Endothelial cell (in vitro differentiated cells): Measurements from ENCODE around the gene FAM78B. TPM values are rescaled to one million over a fixed set of nuclear protein-coding genes. Genes with fewer than 3 reads are reported as not detected.

Experiments
- DNase-seq: peaks from one replicate; pipeline ENCODE4 v3.0.0; 2021; ENCODE audit warnings: low spot score
- H3K27ac Mint-ChIP-seq: one replicate; pipeline ENCODE4 v1.8.0; 2021; ENCODE audit warnings: mixed read lengths, inconsistent platforms; ENCODE audit not compliant: unreplicated experiment
- H3K27me3 Mint-ChIP-seq: one replicate; pipeline ENCODE4 v1.8.0; 2021; ENCODE audit warnings: mild to moderate bottlenecking, moderate library complexity, mixed read lengths, inconsistent platforms; ENCODE audit not compliant: unreplicated experiment
- H3K36me3 Mint-ChIP-seq: one replicate; pipeline ENCODE4 v1.8.0; 2021; ENCODE audit warnings: mild to moderate bottlenecking, low read depth, mixed read lengths, inconsistent platforms; ENCODE audit not compliant: unreplicated experiment
- H3K4me1 Mint-ChIP-seq: one replicate; pipeline ENCODE4 v1.8.0; 2021; ENCODE audit warnings: mild to moderate bottlenecking, mixed read lengths, inconsistent platforms; ENCODE audit not compliant: unreplicated experiment
- H3K4me3 Mint-ChIP-seq: one replicate; pipeline ENCODE4 v1.8.0; 2021; ENCODE audit warnings: mild to moderate bottlenecking, mixed read lengths, inconsistent platforms; ENCODE audit not compliant: unreplicated experiment
- H3K9me3 Mint-ChIP-seq: one replicate; pipeline ENCODE4 v1.8.0; 2021; ENCODE audit warnings: mixed read lengths, inconsistent platforms; ENCODE audit not compliant: unreplicated experiment
- CTCF ChIP-seq: fragments of 200-600 bp; sonication (generic); IDR thresholded peaks from one replicate; pipeline ENCODE4 v1.5.0; 2021; ENCODE audit warnings: antibody characterized with exemption; ENCODE audit not compliant: unreplicated experiment
- total RNA-seq: library from RNA; stranded (reverse); fragmentation: NEBNext Ultra II Directional; extraction: Animal tissue kit (Norgen Biotek cat#: 25700); gene quantifications from one replicate; pipeline ENCODE4 v1.2.1, GENCODE V29; 2021; ENCODE audit not compliant: unreplicated experiment

FAM78B gene
- total RNA-seq, 1 donor from 2014 or later = 1.3 TPM

- no peak overlapping the region for H3K27ac Mint-ChIP-seq
- H3K4me3 Mint-ChIP-seq = no peak overlapping the region
- DNase-seq = no peak
- H3K36me3 Mint-ChIP-seq = no peaks in the 10 kb centered on the region
- peaks cover 5% of the 10 kb centered on the region for H3K4me1 Mint-ChIP-seq
- no peak for TF ChIP-seq CTCF
- H3K27me3 Mint-ChIP-seq = no peaks in the 10 kb centered on the region
- no peaks in the 10 kb centered on the region for H3K9me3 Mint-ChIP-seq
Observed at GRCh38 chr1:166119471-166119965, 47.3 kb downstream of the FAM78B start.

- H3K4me1 Mint-ChIP-seq = peaks cover under 1% of the 10 kb centered on the region
- no peaks in the 10 kb centered on the region for H3K9me3 Mint-ChIP-seq
- no peak for TF ChIP-seq CTCF
- H3K4me3 Mint-ChIP-seq = no peak overlapping the region
- no peaks in the 10 kb centered on the region for H3K36me3 Mint-ChIP-seq
- H3K27me3 Mint-ChIP-seq = no peaks in the 10 kb centered on the region
- DNase-seq = no peak
- no peak overlapping the region for H3K27ac Mint-ChIP-seq
Observed at GRCh38 chr1:166117776-166118175, 49.0 kb downstream of the FAM78B start.

GRCh38 chr1:166116026-166116425 lies 50.8 kb downstream of the FAM78B start:
- Mint-ChIP-seq H3K36me3 (no peaks in the 10 kb centered on the region), H3K4me3 (no peak overlapping the region), H3K9me3 (no peaks in the 10 kb centered on the region), H3K27me3 (no peaks in the 10 kb centered on the region), H3K27ac (no peak overlapping the region), H3K4me1 (no peaks in the 10 kb centered on the region)
- no peak for TF ChIP-seq CTCF
- DNase-seq = no peak

- no peak for TF ChIP-seq CTCF
- no peaks in the 10 kb centered on the region for H3K4me1 Mint-ChIP-seq
- H3K36me3 Mint-ChIP-seq = no peaks in the 10 kb centered on the region
- no peaks in the 10 kb centered on the region for H3K9me3 Mint-ChIP-seq
- no peak overlapping the region for H3K4me3 Mint-ChIP-seq
- DNase-seq = no peak
- no peak overlapping the region for H3K27ac Mint-ChIP-seq
- H3K27me3 Mint-ChIP-seq = no peaks in the 10 kb centered on the region
Observed at GRCh38 chr1:166114419-166114818, 52.4 kb downstream of the FAM78B start.

- no peak for TF ChIP-seq CTCF
- H3K27me3 Mint-ChIP-seq = no peaks in the 10 kb centered on the region
- H3K9me3 Mint-ChIP-seq = no peaks in the 10 kb centered on the region
- no peak overlapping the region for H3K27ac Mint-ChIP-seq
- DNase-seq = no peak
- H3K36me3 Mint-ChIP-seq = no peaks in the 10 kb centered on the region
- H3K4me3 Mint-ChIP-seq = no peak overlapping the region
- no peaks in the 10 kb centered on the region for H3K4me1 Mint-ChIP-seq
Observed at GRCh38 chr1:166113630-166114029, 53.2 kb downstream of the FAM78B start.
